ENCODE measurements around the gene EPHA1.

EPHA1 gene

GRCh38 chr7:143380260-143380645 lies 28.4 kb downstream of the EPHA1 start:
- H3K4me3 ChIP-seq (ENCODE audit: low read depth, low read length), result peak overlapping the region; percentile 78
- DNase-seq (ENCODE audit: low read depth), result peak; percentile 74
- in situ Hi-C loops (cut with HindIII; ENCODE audit: low sequenced_read_pairs), result no loop called here
- peak; percentile 90 for TF ChIP-seq CTCF (IDR thresholded peaks at IDR 0.05; ENCODE audit: low read depth, low read length, missing control alignments)

- in situ Hi-C loops (cut with HindIII; ENCODE audit: low sequenced_read_pairs), result no loop called here
- H3K4me3 ChIP-seq (ENCODE audit: low read depth, low read length), result peak overlapping the region; percentile 78
- TF ChIP-seq CTCF (IDR thresholded peaks at IDR 0.05; ENCODE audit: low read depth, low read length, missing control alignments), result no peak
- DNase-seq (ENCODE audit: low read depth), result no peak
These were observed 28.9 kb downstream of the EPHA1 start for GRCh38 chr7:143379611-143380259.

GRCh38 chr7:143376396-143376795 lies 32.3 kb downstream of the EPHA1 start:
- H3K4me3 ChIP-seq (ENCODE audit: low read depth, low read length), result no peak overlapping the region
- no peak for TF ChIP-seq CTCF (IDR thresholded peaks at IDR 0.05; ENCODE audit: low read depth, low read length, missing control alignments)
- in situ Hi-C loops (cut with HindIII; ENCODE audit: low sequenced_read_pairs), result no loop called here
- no peak for DNase-seq (ENCODE audit: low read depth)

- no peak for TF ChIP-seq CTCF (IDR thresholded peaks at IDR 0.05; ENCODE audit: low read depth, low read length, missing control alignments)
- no peak for DNase-seq (ENCODE audit: low read depth)
- no peak overlapping the region for H3K4me3 ChIP-seq (ENCODE audit: low read depth, low read length)
- in situ Hi-C loops (cut with HindIII; ENCODE audit: low sequenced_read_pairs), result no loop called here
These were observed 33.2 kb downstream of the EPHA1 start for GRCh38 chr7:143375298-143376034.

- no peak for TF ChIP-seq CTCF (IDR thresholded peaks at IDR 0.05; ENCODE audit: low read depth, low read length, missing control alignments)
- no peak overlapping the region for H3K4me3 ChIP-seq (ENCODE audit: low read depth, low read length)
- in situ Hi-C loops (cut with HindIII; ENCODE audit: low sequenced_read_pairs), result no loop called here
- DNase-seq (ENCODE audit: low read depth), result no peak
These were observed 34.1 kb downstream of the EPHA1 start for GRCh38 chr7:143374561-143374960.

- TF ChIP-seq CTCF (IDR thresholded peaks at IDR 0.05; ENCODE audit: low read depth, low read length, missing control alignments), result no peak
- DNase-seq (ENCODE audit: low read depth), result no peak
- in situ Hi-C loops (cut with HindIII; ENCODE audit: low sequenced_read_pairs), result no loop called here
- no peak overlapping the region for H3K4me3 ChIP-seq (ENCODE audit: low read depth, low read length)
These were observed 35.3 kb downstream of the EPHA1 start for GRCh38 chr7:143373255-143373794.

Data from astrocyte of the cerebellum (primary cell).